Peyer's patch (tissue), 4 donors: ENCODE measurements around the gene BRD1. TPM values are rescaled to one million over a fixed set of nuclear protein-coding genes. Genes with fewer than 3 reads are reported as not detected.

Experiments used
- DNase-seq, 3 donors: peaks; one replicate each; pipeline ENCODE4 v3.0.0-alpha.2; 2017 to 2019
- H3K27ac ChIP-seq, 4 donors: fragments of 200-600 bp; sonication (generic); one replicate each; pipeline ENCODE4 v1.5.1; 2016 to 2019
- H3K27me3 ChIP-seq, 2 donors: fragments of 200-600 bp; sonication (generic); one replicate each; pipeline ENCODE4 v1.5.1; 2019
- H3K36me3 ChIP-seq, 3 donors: fragments of 200-600 bp; sonication (generic); one replicate each; pipeline ENCODE4 v1.5.1; 2016 to 2019
- H3K4me1 ChIP-seq, 4 donors: fragments of 200-600 bp; sonication (generic); one replicate each; pipeline ENCODE4 v1.5.1; 2016 to 2019
- H3K4me3 ChIP-seq, 4 donors: fragments of 200-600 bp; sonication (generic); 1 replicate in 3 of 4; 2 replicates in 1 of 4; pipeline ENCODE4 v1.5.1; 2016 to 2019; ENCODE audit warnings: mild to moderate bottlenecking in 1 of 4
- H3K9me3 ChIP-seq, 4 donors: fragments of 200-600 bp; sonication (generic); one replicate each; pipeline ENCODE4 v1.5.1; 2016 to 2019; ENCODE audit warnings: mild to moderate bottlenecking in 1 of 4
- CTCF ChIP-seq, 6 experiments: fragments of 450-650 bp in 4 of 6; fragments of 200-600 bp in 2 of 6; sonication (generic) in 1 of 6; IDR thresholded peaks; one replicate each; pipeline ENCODE4 v1.5.1; 2017 to 2019; ENCODE audit warnings: antibody characterized with exemption in 6 of 6, mild to moderate bottlenecking in 3 of 6, moderate library complexity in 1 of 6
- POLR2A ChIP-seq, 2 donors: fragments of 450-650 bp; IDR thresholded peaks; one replicate each; pipeline ENCODE4 v1.5.1; 2017; ENCODE audit warnings: antibody characterized with exemption in 2 of 2, mild to moderate bottlenecking in 2 of 2, moderate library complexity in 2 of 2
- total RNA-seq, 4 donors: library from RNA; depleted of rRNA; stranded (reverse); fragments of >200 nt; gene quantifications; one replicate each; pipeline ENCODE4 v1.1.0, GENCODE V29; 2016

Gene BRD1
- total RNA-seq, 4 donors from 2014 or later: 54.1 to 126 (median 78.5) TPM

GRCh38 chr22:49798486-49799151 is 29.1 kb downstream of the BRD1 start:
- DNase-seq: no peak
- no peak for TF ChIP-seq POLR2A (IDR thresholded peaks at IDR 0.05)
- TF ChIP-seq CTCF (IDR thresholded peaks at IDR 0.05): no peak
- Histone ChIP-seq H3K4me1 (no peaks in the 10 kb centered on the region), H3K4me3 (no peak overlapping the region), H3K9me3 (no peaks in the 10 kb centered on the region), H3K27me3 (no peaks in the 10 kb centered on the region), H3K36me3 (peaks cover 0 to 91% (median 0%) of the 10 kb centered on the region in 3 donors), H3K27ac (no peak overlapping the region)

- Histone ChIP-seq H3K36me3 (peaks cover 0 to 91% (median 0%) of the 10 kb centered on the region in 3 donors), H3K27ac (no peak overlapping the region), H3K4me3 (no peak overlapping the region), H3K27me3 (no peaks in the 10 kb centered on the region), H3K9me3 (no peaks in the 10 kb centered on the region), H3K4me1 (no peaks in the 10 kb centered on the region)
- TF ChIP-seq POLR2A (IDR thresholded peaks at IDR 0.05) (no peak), CTCF (IDR thresholded peaks at IDR 0.05) (no peak)
- DNase-seq: no peak
Observed at GRCh38 chr22:49797706-49798105, 30.0 kb downstream of the BRD1 start.

GRCh38 chr22:49796596-49797270 is 30.9 kb downstream of the BRD1 start:
- H3K27me3 ChIP-seq: no peaks in the 10 kb centered on the region
- no peak for DNase-seq
- H3K27ac ChIP-seq: no peak overlapping the region
- no peaks in the 10 kb centered on the region for H3K9me3 ChIP-seq
- TF ChIP-seq CTCF (IDR thresholded peaks at IDR 0.05): no peak
- no peak for TF ChIP-seq POLR2A (IDR thresholded peaks at IDR 0.05)
- H3K4me1 ChIP-seq: no peaks in the 10 kb centered on the region
- H3K4me3 ChIP-seq: no peak overlapping the region
- peaks cover 0 to 96% (median 0%) of the 10 kb centered on the region in 3 donors for H3K36me3 ChIP-seq

- Histone ChIP-seq H3K36me3 (peaks cover 0 to 93% (median 0%) of the 10 kb centered on the region in 3 donors), H3K27me3 (no peaks in the 10 kb centered on the region)
- TF ChIP-seq POLR2A (IDR thresholded peaks at IDR 0.05) (no peak), CTCF (IDR thresholded peaks at IDR 0.05) (no peak)
Observed at GRCh38 chr22:49795521-49795920, 32.2 kb downstream of the BRD1 start.

GRCh38 chr22:49793871-49794270 is 33.8 kb downstream of the BRD1 start:
- peaks cover 0 to 82% (median 0%) of the 10 kb centered on the region in 3 donors for H3K36me3 ChIP-seq
- no peak overlapping the region for H3K4me3 ChIP-seq
- H3K27ac ChIP-seq: no peak overlapping the region

More at GRCh38 chr22:49795521-49795920, 32.2 kb downstream of the BRD1 start:
- H3K9me3 ChIP-seq: no peaks in the 10 kb centered on the region
- no peak for DNase-seq
- no peak overlapping the region for H3K27ac ChIP-seq
- H3K4me3 ChIP-seq: no peak overlapping the region
- peaks cover 0 to 2% (median 0%) of the 10 kb centered on the region in 4 donors for H3K4me1 ChIP-seq

More at GRCh38 chr22:49793871-49794270, 33.8 kb downstream of the BRD1 start:
- TF ChIP-seq POLR2A (IDR thresholded peaks at IDR 0.05) (no peak), CTCF (IDR thresholded peaks at IDR 0.05) (no peak)
- H3K4me1 ChIP-seq: peaks cover 3 to 19% (median 6%) of the 10 kb centered on the region in 4 donors
- H3K27me3 ChIP-seq: no peaks in the 10 kb centered on the region
- no peak for DNase-seq
- no peaks in the 10 kb centered on the region for H3K9me3 ChIP-seq
